GM12878 (cell line): ENCODE data around the gene JMJD6.

Source experiments
- GABPA ChIP-seq: IDR thresholded peaks from 2 replicates; pipeline ENCODE4 v1.6.1; 2014; ENCODE audit warnings: antibody characterized with exemption, low read depth, mild to moderate bottlenecking, inconsistent platforms
- HDGF ChIP-seq: fragments of 450-650 bp; IDR thresholded peaks from 2 replicates; pipeline ENCODE4 v1.6.1; 2016; ENCODE audit warnings: antibody characterized with exemption
- MYC ChIP-seq: IDR thresholded peaks from 2 replicates; pipeline ENCODE4 v1.6.1; 2011; ENCODE audit warnings: mild to moderate bottlenecking, low read length, moderate library complexity, inconsistent platforms; ENCODE audit not compliant: insufficient read depth, insufficient replicate concordance, insufficient read length, severe bottlenecking
- SREBF2 ChIP-seq: IDR thresholded peaks from 2 replicates; pipeline ENCODE4 v1.6.1; 2012; ENCODE audit warnings: mild to moderate bottlenecking, low read length
- STAT1 ChIP-seq: fragments of 450-650 bp; conservative IDR thresholded peaks from 2 replicates; pipeline ENCODE4 v1.6.1; 2014; ENCODE audit warnings: antibody characterized with exemption, mild to moderate bottlenecking
- YY1 ChIP-seq: IDR thresholded peaks from 2 replicates; pipeline ENCODE4 v1.6.1; 2011; ENCODE audit warnings: low read depth, mild to moderate bottlenecking, low read length
- TF ChIP-seq, protein P1 (sequence below), 3 experiments: IDR thresholded peaks in 2 of 3; conservative IDR thresholded peaks in 1 of 3; 2 replicates each; pipeline ENCODE4 v1.5.1; 2011; ENCODE audit warnings: low read depth in 3 of 3, low read length in 3 of 3, mild to moderate bottlenecking in 3 of 3, control low read depth in 2 of 3, moderate library complexity in 2 of 3, inconsistent platforms in 1 of 3, mixed read lengths in 1 of 3; ENCODE audit not compliant: control insufficient read depth in 2 of 3, insufficient read depth in 1 of 3; ENCODE audit errors: extremely low read depth in 1 of 3
- TF ChIP-seq, protein P2 (sequence below): IDR thresholded peaks from 2 replicates; pipeline ENCODE4 v1.6.1; 2012; ENCODE audit warnings: low read length, inconsistent platforms

DNA sequence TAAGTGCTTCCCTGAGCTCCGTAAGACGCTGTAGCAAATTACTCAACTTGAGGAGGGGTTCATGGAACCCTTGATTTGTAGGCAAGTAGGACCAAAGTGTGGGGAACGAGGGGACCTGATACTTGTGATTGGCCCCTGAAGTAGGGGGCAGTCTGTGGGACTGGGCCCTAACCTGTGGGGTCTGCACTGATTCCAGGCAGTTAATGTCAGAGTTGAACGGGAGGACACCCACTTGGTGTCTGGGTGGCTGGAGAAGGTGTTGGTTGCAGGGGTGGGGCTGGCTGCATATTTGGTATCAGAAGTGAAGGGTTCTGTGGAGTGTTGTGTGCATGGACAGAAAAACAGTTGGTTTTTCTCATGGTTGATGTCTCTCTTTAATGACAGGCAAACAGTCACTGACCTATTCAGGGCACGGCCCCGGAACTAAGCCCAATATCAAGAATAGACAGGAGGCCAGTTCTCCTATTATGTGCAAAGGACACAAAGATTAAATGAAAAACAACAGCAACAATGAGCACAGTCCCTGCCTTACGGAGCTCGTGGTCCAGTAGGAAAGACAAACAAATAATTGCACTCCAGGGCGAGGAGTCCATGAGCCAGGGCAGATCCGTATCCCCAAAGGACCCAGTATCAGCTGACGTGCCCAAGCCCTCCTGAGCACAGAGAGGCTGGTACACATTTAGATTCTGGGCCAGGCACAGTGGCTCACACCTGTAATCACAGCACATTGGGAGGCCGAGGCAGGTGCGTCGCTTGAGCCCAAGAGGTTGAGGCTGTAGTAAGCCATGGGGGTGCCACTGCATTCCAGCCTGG lies 34.8 kb downstream of the JMJD6 start:
- TF ChIP-seq YY1, result no peak
- TF ChIP-seq SREBF2, result no peak
- no peak for TF ChIP-seq MYC
- TF ChIP-seq STAT1, result no peak
- TF ChIP-seq, protein P1, sequence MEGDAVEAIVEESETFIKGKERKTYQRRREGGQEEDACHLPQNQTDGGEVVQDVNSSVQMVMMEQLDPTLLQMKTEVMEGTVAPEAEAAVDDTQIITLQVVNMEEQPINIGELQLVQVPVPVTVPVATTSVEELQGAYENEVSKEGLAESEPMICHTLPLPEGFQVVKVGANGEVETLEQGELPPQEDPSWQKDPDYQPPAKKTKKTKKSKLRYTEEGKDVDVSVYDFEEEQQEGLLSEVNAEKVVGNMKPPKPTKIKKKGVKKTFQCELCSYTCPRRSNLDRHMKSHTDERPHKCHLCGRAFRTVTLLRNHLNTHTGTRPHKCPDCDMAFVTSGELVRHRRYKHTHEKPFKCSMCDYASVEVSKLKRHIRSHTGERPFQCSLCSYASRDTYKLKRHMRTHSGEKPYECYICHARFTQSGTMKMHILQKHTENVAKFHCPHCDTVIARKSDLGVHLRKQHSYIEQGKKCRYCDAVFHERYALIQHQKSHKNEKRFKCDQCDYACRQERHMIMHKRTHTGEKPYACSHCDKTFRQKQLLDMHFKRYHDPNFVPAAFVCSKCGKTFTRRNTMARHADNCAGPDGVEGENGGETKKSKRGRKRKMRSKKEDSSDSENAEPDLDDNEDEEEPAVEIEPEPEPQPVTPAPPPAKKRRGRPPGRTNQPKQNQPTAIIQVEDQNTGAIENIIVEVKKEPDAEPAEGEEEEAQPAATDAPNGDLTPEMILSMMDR (IDR thresholded peaks at IDR 0.05 in 2 of 3, conservative IDR thresholded peaks at IDR 0.05 in 1 of 3; ENCODE audit: control insufficient read depth in 2 of 3, extremely low read depth in 1 of 3, insufficient read depth in 1 of 3, low read depth in 3 of 3, low read length in 3 of 3), result no peak
- no peak for TF ChIP-seq GABPA
- no peak for TF ChIP-seq HDGF
- TF ChIP-seq, protein P2, sequence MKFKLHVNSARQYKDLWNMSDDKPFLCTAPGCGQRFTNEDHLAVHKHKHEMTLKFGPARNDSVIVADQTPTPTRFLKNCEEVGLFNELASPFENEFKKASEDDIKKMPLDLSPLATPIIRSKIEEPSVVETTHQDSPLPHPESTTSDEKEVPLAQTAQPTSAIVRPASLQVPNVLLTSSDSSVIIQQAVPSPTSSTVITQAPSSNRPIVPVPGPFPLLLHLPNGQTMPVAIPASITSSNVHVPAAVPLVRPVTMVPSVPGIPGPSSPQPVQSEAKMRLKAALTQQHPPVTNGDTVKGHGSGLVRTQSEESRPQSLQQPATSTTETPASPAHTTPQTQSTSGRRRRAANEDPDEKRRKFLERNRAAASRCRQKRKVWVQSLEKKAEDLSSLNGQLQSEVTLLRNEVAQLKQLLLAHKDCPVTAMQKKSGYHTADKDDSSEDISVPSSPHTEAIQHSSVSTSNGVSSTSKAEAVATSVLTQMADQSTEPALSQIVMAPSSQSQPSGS, result no peak
